ENCODE results near the gene PROX2. TPM values are rescaled to one million over a fixed set of nuclear protein-coding genes. Genes with fewer than 3 reads are reported as not detected.

Gene PROX2
- total RNA-seq = 0.21 TPM

- H3K4me3 ChIP-seq (ENCODE audit: low read length) = no peak within 1 kb of the TSS
- no peaks in the 10 kb centered on the region for H3K27me3 ChIP-seq (ENCODE audit: insufficient read depth, low read length)
- no peaks in the 10 kb centered on the region for H3K9me3 ChIP-seq (ENCODE audit: low read depth, low read length)
- peaks cover 25% of the 10 kb centered on the region for H3K4me1 ChIP-seq (ENCODE audit: insufficient read depth, low read length)
Measured at GRCh38 chr14:74875941-74876913, at the start of gene PROX2. PROX2 (minus strand) TSS chr14:74876145; CDS start chr14:74863834, 12,311 bp downstream.

GRCh38 chr14:74924061-74924460, 48.1 kb upstream of the PROX2 start:
- no peak overlapping the region for H3K4me3 ChIP-seq (ENCODE audit: low read length)
- peaks cover 3% of the 10 kb centered on the region for H3K27me3 ChIP-seq (ENCODE audit: insufficient read depth, low read length)
- H3K9me3 ChIP-seq (ENCODE audit: low read depth, low read length) = no peaks in the 10 kb centered on the region
- H3K4me1 ChIP-seq (ENCODE audit: insufficient read depth, low read length) = peaks cover 5% of the 10 kb centered on the region

- peaks cover 5% of the 10 kb centered on the region for H3K4me1 ChIP-seq (ENCODE audit: insufficient read depth, low read length)
- peaks cover 3% of the 10 kb centered on the region for H3K27me3 ChIP-seq (ENCODE audit: insufficient read depth, low read length)
- no peaks in the 10 kb centered on the region for H3K9me3 ChIP-seq (ENCODE audit: low read depth, low read length)
- H3K4me3 ChIP-seq (ENCODE audit: low read length) = peak within 1 kb of the TSS; percentile 12
Measured at GRCh38 chr14:74922752-74923401, 46.9 kb upstream of the PROX2 start, which contains the start of gene RPS6KL1. RPS6KL1 (minus strand) TSS chr14:74923260; CDS start chr14:74921541, 1,719 bp downstream.

- Histone ChIP-seq H3K4me3 (ENCODE audit: low read length) (no peak overlapping the region), H3K4me1 (ENCODE audit: insufficient read depth, low read length) (peaks cover 5% of the 10 kb centered on the region)
Measured at GRCh38 chr14:74921987-74922751, 46.2 kb upstream of the PROX2 start.

GRCh38 chr14:74921053-74921620, 45.2 kb upstream of the PROX2 start:
- peaks cover 3% of the 10 kb centered on the region for H3K27me3 ChIP-seq (ENCODE audit: insufficient read depth, low read length)
- no peaks in the 10 kb centered on the region for H3K9me3 ChIP-seq (ENCODE audit: low read depth, low read length)
- H3K4me3 ChIP-seq (ENCODE audit: low read length) = no peak overlapping the region
- H3K4me1 ChIP-seq (ENCODE audit: insufficient read depth, low read length) = peaks cover 5% of the 10 kb centered on the region

More at GRCh38 chr14:74921987-74922751, 46.2 kb upstream of the PROX2 start:
- Histone ChIP-seq H3K27me3 (ENCODE audit: insufficient read depth, low read length) (peaks cover 3% of the 10 kb centered on the region), H3K9me3 (ENCODE audit: low read depth, low read length) (no peaks in the 10 kb centered on the region)

- Histone ChIP-seq H3K27me3 (ENCODE audit: insufficient read depth, low read length) (peaks cover 3% of the 10 kb centered on the region), H3K9me3 (ENCODE audit: low read depth, low read length) (no peaks in the 10 kb centered on the region), H3K4me1 (ENCODE audit: insufficient read depth, low read length) (peaks cover 5% of the 10 kb centered on the region), H3K4me3 (ENCODE audit: low read length) (no peak overlapping the region)
Measured at GRCh38 chr14:74920281-74920680, 44.3 kb upstream of the PROX2 start.

GRCh38 chr14:74919421-74920165, 43.6 kb upstream of the PROX2 start:
- Histone ChIP-seq H3K4me1 (ENCODE audit: insufficient read depth, low read length) (peaks cover 5% of the 10 kb centered on the region), H3K4me3 (ENCODE audit: low read length) (no peak overlapping the region), H3K9me3 (ENCODE audit: low read depth, low read length) (no peaks in the 10 kb centered on the region), H3K27me3 (ENCODE audit: insufficient read depth, low read length) (peaks cover 3% of the 10 kb centered on the region)

GRCh38 chr14:74918380-74918779, 42.4 kb upstream of the PROX2 start:
- Histone ChIP-seq H3K9me3 (ENCODE audit: low read depth, low read length) (no peaks in the 10 kb centered on the region), H3K4me1 (ENCODE audit: insufficient read depth, low read length) (peaks cover 5% of the 10 kb centered on the region), H3K4me3 (ENCODE audit: low read length) (no peak overlapping the region), H3K27me3 (ENCODE audit: insufficient read depth, low read length) (no peaks in the 10 kb centered on the region)

- Histone ChIP-seq H3K9me3 (ENCODE audit: low read depth, low read length) (no peaks in the 10 kb centered on the region), H3K27me3 (ENCODE audit: insufficient read depth, low read length) (no peaks in the 10 kb centered on the region), H3K4me1 (ENCODE audit: insufficient read depth, low read length) (peaks cover under 1% of the 10 kb centered on the region), H3K4me3 (ENCODE audit: low read length) (no peak overlapping the region)
Measured at GRCh38 chr14:74917646-74918081, 41.7 kb upstream of the PROX2 start.

- Histone ChIP-seq H3K4me1 (ENCODE audit: insufficient read depth, low read length) (no peaks in the 10 kb centered on the region), H3K4me3 (ENCODE audit: low read length) (no peak overlapping the region), H3K9me3 (ENCODE audit: low read depth, low read length) (no peaks in the 10 kb centered on the region), H3K27me3 (ENCODE audit: insufficient read depth, low read length) (no peaks in the 10 kb centered on the region)
Measured at GRCh38 chr14:74917178-74917543, 41.2 kb upstream of the PROX2 start.

GRCh38 chr14:74915826-74916225, 39.9 kb upstream of the PROX2 start:
- H3K4me1 ChIP-seq (ENCODE audit: insufficient read depth, low read length) = no peaks in the 10 kb centered on the region
- H3K9me3 ChIP-seq (ENCODE audit: low read depth, low read length) = no peaks in the 10 kb centered on the region
- no peaks in the 10 kb centered on the region for H3K27me3 ChIP-seq (ENCODE audit: insufficient read depth, low read length)

GRCh38 chr14:74915426-74915825, 39.5 kb upstream of the PROX2 start:
- no peaks in the 10 kb centered on the region for H3K9me3 ChIP-seq (ENCODE audit: low read depth, low read length)
- no peak overlapping the region for H3K4me3 ChIP-seq (ENCODE audit: low read length)
- no peaks in the 10 kb centered on the region for H3K27me3 ChIP-seq (ENCODE audit: insufficient read depth, low read length)
- no peaks in the 10 kb centered on the region for H3K4me1 ChIP-seq (ENCODE audit: insufficient read depth, low read length)

More at GRCh38 chr14:74915826-74916225, 39.9 kb upstream of the PROX2 start:
- no peak overlapping the region for H3K4me3 ChIP-seq (ENCODE audit: low read length)

- H3K27me3 ChIP-seq (ENCODE audit: insufficient read depth, low read length) = no peaks in the 10 kb centered on the region
- no peak overlapping the region for H3K4me3 ChIP-seq (ENCODE audit: low read length)
- no peaks in the 10 kb centered on the region for H3K4me1 ChIP-seq (ENCODE audit: insufficient read depth, low read length)
- no peaks in the 10 kb centered on the region for H3K9me3 ChIP-seq (ENCODE audit: low read depth, low read length)
Measured at GRCh38 chr14:74913986-74914573, 38.1 kb upstream of the PROX2 start.
